GM21447 (cell line): ENCODE data around the gene FTCD.
"Not testable (repeated sequence)": the region's sequence is repeated elsewhere in the genome, so short reads cannot be mapped to it uniquely, and the experiment has no call there.

Experiments used
- ATAC-seq: cut with Tn5 transposase; IDR thresholded peaks from one replicate; pipeline ENCODE4 v1.9.1; 2021; ENCODE audit not compliant: unreplicated experiment

FTCD gene

GRCh38 chr21:46154155-46154954, 1.0 kb downstream of the FTCD start:
- ATAC-seq = no peak

GRCh38 chr21:46153247-46154154, 1.9 kb downstream of the FTCD start:
- ATAC-seq = no peak

GRCh38 chr21:46152927-46153246, 2.5 kb downstream of the FTCD start:
- ATAC-seq = no peak

GRCh38 chr21:46151989-46152926, 3.1 kb downstream of the FTCD start:
- ATAC-seq = no peak

GRCh38 chr21:46151261-46151988, 4.0 kb downstream of the FTCD start:
- ATAC-seq = no peak

- ATAC-seq = no peak
These were observed 4.8 kb downstream of the FTCD start for GRCh38 chr21:46150491-46151121.

- ATAC-seq = no peak
These were observed 5.3 kb downstream of the FTCD start for GRCh38 chr21:46150073-46150472.

GRCh38 chr21:46149205-46149901, 6.0 kb downstream of the FTCD start:
- ATAC-seq = no peak

DNA sequence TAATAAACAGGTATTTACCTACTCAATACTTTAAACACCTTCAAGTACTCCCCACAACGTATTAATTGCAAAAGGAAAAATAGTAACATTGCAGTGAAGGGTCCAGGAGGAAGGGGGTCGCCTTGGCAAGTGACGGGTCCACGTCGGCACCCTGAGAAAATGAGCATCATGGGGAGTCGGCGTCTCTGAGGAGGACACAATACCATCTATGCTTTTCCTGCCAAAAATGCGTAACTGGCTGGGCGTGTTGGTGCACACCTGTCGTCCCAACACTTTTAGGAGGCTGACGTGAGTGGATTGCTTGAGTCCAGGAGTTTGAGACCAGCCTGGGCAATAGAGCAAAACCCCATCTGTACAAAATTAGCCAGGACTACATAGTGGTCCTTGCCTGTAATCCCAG, 7.3 kb downstream of the FTCD start:
- ATAC-seq = no peak

DNA sequence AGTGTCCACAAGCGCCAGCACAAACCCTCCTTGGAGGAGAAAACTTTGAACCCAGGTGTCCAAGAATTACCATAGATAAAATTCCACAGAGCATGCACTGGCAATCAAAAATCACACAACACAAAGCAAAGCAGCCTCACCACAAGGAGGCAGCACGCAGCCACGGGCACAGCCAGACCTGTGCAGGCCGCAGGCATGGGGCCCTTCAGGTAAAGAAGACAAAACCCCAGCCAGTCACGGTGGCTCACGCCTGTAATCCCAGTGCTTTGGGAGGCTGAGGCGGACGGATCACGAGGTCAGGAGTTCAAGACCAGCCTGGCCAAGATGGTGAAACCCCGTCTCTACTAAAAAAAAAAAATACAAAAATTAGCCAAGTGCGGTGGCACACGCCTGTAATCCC, 8.0 kb downstream of the FTCD start:
- not testable (repeated sequence) for ATAC-seq

GRCh38 chr21:46146856-46147255, 8.5 kb downstream of the FTCD start:
- no peak for ATAC-seq

DNA sequence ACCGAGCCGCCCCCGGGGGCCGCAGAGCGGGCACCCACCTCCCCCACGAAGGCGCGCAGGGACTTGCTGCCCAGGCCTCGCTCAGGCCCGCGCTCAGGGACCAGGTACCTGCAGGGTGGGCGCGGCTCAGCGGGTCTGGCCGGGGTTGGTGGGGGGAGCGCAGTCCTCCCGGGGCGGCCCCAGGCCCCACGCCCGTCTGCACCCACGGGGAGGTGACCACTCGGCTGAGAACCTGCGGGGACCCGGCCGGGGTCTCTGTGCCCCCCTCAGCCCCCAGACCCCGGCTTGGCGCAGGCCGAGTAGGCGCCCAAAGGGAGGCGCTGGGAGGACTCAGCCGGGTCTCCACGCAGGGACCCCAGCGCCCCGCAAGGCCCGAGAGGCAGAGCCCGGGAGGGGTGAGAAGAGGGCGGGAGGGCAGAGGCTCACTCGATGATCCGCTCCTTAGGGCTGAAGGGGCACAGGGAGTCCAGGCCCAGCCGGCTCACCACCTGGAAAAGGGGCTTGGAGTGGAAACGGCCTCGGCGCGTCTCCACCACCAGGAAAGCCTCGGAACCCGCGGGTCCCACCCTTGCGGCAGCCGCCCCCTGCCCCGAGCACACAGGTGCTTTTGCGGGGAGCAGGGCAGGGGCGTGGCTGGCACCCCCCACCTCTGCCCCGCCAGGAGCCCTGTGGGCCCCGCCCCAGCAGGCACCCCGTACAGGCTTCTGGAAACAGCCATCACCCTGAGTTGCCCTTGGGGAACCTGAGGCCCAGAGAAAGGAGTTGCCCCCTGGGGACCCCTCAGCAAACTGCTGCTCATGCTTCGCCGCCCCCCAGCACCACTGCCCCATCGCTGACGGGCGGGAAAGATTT, 9.3 kb downstream of the FTCD start:
- ATAC-seq = no peak

DNA sequence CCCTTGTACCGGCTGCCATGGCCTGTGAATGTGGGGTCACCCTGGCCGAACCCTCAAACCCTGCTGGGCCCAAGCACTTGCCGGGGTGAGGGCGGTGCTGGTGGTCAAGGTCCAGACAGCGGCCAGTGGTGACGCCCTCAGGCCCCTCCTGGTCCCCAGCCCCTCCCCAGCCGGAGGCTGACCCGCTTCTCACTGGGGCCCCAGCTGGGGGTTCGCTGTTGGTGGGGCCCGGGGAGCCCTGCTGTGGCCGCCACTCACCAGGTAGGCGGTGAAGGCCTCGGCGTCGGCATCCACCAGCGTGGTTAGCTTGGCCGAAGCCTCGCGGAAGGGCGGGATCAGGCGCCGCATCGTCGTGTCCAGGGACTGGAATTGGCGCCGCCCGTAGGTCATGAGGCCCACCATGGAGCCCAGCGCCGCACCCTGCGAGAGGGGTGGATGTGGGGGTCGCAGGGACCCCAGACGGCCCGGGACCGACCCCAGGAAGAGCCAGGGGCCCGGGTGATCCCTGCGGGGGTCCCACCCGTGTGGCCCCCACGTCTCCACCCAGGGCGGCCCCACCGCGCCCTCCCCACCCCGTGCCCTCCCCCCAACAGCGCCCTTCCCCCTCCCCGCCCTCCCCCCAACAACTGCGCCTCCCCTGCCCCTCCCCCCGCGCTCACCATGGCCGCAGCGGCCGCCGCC, 10.1 kb downstream of the FTCD start:
- no peak for ATAC-seq

- no peak for ATAC-seq
These were observed 10.8 kb downstream of the FTCD start for GRCh38 chr21:46144464-46145070.

DNA sequence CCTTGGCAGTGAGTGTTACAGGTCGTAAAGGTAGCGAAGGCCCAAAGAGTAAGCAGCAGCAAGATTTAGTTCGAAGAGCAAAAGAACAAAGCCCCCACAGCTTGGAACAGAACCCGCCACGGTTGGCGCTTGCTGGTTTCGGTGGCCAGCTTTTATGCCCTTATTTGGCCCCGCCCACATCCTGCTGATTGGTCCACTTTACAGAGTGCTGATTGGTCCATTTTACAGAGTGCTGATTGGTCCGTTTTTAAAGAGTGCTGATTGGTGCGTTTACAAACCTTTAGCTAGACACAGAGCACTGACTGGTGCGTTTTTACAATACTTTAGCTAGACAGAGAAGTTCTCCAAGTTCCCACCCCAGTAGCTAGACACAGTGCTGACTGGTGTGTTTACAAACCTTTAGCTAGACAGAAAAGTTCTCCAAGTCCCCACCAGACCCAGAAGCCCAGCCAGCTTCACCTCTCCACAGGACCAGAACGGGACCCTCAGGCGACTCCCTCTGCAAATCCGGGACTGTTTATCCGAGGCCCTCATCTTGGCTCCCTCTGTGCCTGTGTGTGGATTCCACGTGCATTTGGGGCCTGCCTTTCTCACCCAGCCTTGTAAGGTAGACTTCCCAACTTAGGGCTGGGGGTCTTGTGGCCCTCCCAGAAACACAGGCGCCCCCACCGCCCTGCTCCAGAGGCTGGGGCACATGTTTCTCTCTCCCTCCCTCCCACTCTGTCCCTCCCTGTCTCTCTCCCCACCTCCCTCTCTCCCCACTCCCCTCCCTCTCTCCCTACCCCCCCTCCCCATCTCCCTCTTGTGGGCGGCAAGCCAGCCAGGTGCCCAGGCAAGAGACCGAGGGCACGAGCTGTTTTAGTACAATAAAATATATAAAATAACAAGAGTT, 12.6 kb downstream of the FTCD start:
- no peak for ATAC-seq

DNA sequence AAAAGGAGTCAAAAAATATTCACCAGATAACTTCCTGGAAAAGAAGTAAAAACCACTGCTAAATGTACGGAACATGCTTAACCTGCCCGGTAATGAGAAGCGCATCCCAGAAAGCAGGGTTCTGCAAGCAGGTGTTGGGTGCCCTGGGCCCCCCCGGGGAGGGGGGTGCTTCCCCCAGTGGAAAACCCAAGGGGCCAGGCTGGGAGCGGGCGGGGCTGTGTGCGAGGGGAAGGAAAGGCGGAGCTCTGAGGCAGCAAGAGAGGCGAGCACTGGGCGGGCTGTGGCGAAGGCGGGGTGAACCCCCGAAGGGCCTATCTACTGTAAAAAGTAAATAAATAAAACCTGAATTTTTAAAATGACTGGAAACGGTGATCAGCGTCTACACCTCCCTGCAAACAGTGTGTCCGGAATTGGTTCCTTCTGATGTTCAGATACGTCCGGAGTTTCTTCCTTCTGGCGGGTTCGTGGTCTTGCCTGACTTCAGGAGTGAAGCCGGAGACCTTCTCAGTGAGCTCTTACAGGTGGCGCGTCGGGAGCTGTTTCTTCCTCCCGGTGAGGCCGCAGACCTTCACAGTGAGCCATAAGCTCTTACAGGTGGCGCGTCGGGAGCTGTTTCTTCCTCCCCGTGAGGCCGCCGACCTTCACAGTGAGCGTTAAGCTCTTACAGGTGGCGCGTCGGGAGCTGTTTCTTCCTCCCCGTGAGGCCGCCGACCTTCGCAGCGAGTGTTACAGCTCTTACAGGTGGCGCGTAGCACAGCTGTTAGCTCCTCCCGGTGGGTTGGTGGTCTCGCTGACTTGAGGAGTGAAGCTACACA, 13.4 kb downstream of the FTCD start:
- no peak for ATAC-seq
